ENCODE measurements around the gene CCND1. TPM values are rescaled to one million over a fixed set of nuclear protein-coding genes. Genes with fewer than 3 reads are reported as not detected.

Gene CCND1
- total RNA-seq, 1 experiment from 2014 or later, result 331 TPM

GRCh38 chr11:69643646-69644045, 2.7 kb downstream of the CCND1 start:
- peaks cover 13% of the 10 kb centered on the region for H3K4me1 Mint-ChIP-seq (ENCODE audit: low read depth, unreplicated experiment)
- Histone ChIP-seq H3K4me3 (ENCODE audit: low read depth, low read length) (peak overlapping the region; percentile 9; the same call in 1 of the 2 replicates), H3K27me3 (replicated peaks; ENCODE audit: control insufficient read depth, insufficient read depth, low read length) (no peaks in the 10 kb centered on the region), H3K36me3 (ENCODE audit: control insufficient read depth, insufficient read depth, low read length) (peaks cover 12% of the 10 kb centered on the region), H3K4me1 (peaks cover 10% of the 10 kb centered on the region), H3K9me3 (no peaks in the 10 kb centered on the region)
- H3K4me3 Mint-ChIP-seq (ENCODE audit: unreplicated experiment), result peak overlapping the region; percentile 96
- BruUV-seq (replicated peaks), result no TSS peak
- CTCF ChIA-PET, result interaction anchor here (0.8 to 1.6 kb wide), 8 partner anchors 27 to 542 kb away, joined by 3 to 9 read pairs (median 3); a partner anchor contains a TSS
- intact Hi-C loops (cut with micrococcal nuclease; ENCODE audit: unreplicated experiment), result loop anchor here (1.0 kb wide), 4 partner anchors 206 to 542 kb away; no protein-coding TSS in a partner anchor
- H3K27me3 Mint-ChIP-seq (ENCODE audit: insufficient read depth, unreplicated experiment), result no peaks in the 10 kb centered on the region
- peaks cover 87% of the 10 kb centered on the region for H3K36me3 Mint-ChIP-seq (ENCODE audit: insufficient read depth, unreplicated experiment)
- peak overlapping the region; percentile 45 for H3K27ac Mint-ChIP-seq (ENCODE audit: unreplicated experiment)
- TF ChIP-seq CTCF (IDR thresholded peaks at IDR 0.05; ENCODE audit: insufficient read depth in 1 of 2, low read depth in 1 of 2, low read length in 1 of 2, severe bottlenecking in 1 of 2, unreplicated experiment in 1 of 2), result no peak
- peak in 1 of 2 experiments; percentile 44 for DNase-seq
- no peaks in the 10 kb centered on the region for H3K9me3 Mint-ChIP-seq (ENCODE audit: unreplicated experiment)
- POLR2A ChIA-PET, result interaction anchor here (1.4 kb wide), 1 partner anchor 355 kb away, joined by 3 read pairs; no protein-coding TSS in a partner anchor

DNA sequence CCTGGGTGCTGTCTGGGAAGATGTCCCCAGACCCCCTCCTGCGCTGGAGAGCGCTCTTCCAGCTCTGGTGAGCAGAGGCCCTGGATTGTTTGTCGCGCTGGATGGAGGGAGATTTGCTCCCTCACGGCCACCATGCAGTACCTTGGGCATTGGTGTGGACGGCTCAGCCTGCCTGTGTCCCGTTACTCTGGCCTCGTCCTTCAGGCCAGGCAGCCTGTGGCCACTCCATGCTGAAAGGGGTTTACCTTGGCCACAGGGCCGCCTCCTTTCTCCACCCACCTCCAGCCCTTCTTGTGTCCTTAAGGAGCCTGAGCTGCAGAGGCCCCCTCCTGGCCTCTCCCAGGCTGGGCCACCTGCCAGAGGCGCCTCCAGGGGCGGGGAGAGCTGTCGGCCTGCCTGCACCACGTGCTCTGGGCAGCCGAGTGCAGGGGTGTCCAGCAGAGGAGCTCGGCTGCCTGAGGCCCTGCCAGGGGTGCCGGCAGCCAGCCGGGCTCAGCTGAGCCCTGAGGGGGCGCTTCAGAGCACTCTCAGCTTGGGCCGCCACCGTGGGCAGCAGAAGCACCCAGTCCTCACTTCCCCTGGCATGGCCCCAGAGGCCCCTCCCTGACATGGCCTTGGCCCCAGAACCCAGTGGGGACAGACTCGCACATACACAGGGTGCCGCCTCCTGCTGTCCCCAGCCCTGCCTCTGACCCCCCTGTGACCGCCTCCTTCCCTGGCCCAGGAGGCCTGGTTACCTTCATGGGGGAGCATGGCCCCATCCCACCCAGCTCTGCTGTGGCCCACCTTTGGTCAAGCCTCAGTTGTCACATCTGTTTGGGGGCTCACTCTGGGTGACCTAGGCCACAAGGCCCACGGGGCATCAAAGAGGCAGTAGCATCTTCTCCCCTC, 3.4 kb downstream of the CCND1 start:
- no peak for TF ChIP-seq CTCF (IDR thresholded peaks at IDR 0.05; ENCODE audit: insufficient read depth in 1 of 2, low read depth in 1 of 2, low read length in 1 of 2, severe bottlenecking in 1 of 2, unreplicated experiment in 1 of 2)
- H3K4me3 Mint-ChIP-seq (ENCODE audit: unreplicated experiment), result peak overlapping the region; percentile 96
- Histone ChIP-seq H3K9me3 (no peaks in the 10 kb centered on the region), H3K36me3 (ENCODE audit: control insufficient read depth, insufficient read depth, low read length) (peaks cover 12% of the 10 kb centered on the region), H3K4me3 (ENCODE audit: low read depth, low read length) (no peak overlapping the region), H3K27me3 (replicated peaks; ENCODE audit: control insufficient read depth, insufficient read depth, low read length) (no peaks in the 10 kb centered on the region), H3K4me1 (peaks cover 10% of the 10 kb centered on the region)
- peak overlapping the region; percentile 45 for H3K27ac Mint-ChIP-seq (ENCODE audit: unreplicated experiment)
- H3K36me3 Mint-ChIP-seq (ENCODE audit: insufficient read depth, unreplicated experiment), result peaks cover 87% of the 10 kb centered on the region
- intact Hi-C loops (cut with micrococcal nuclease; ENCODE audit: unreplicated experiment), result no loop called here
- no TSS peak for BruUV-seq (replicated peaks)
- peak; percentile 51 to 64 for DNase-seq
- ChIA-PET POLR2A (interaction anchor here (1.4 kb wide), 1 partner anchor 356 kb away, joined by 3 read pairs; no protein-coding TSS in a partner anchor), CTCF (interaction anchor here (0.6 to 1.6 kb wide), 5 partner anchors 11 to 207 kb away, joined by 3 to 5 read pairs (median 3); a partner anchor contains a TSS)
- H3K27me3 Mint-ChIP-seq (ENCODE audit: insufficient read depth, unreplicated experiment), result no peaks in the 10 kb centered on the region
- peaks cover 13% of the 10 kb centered on the region for H3K4me1 Mint-ChIP-seq (ENCODE audit: low read depth, unreplicated experiment)
- no peaks in the 10 kb centered on the region for H3K9me3 Mint-ChIP-seq (ENCODE audit: unreplicated experiment)

GRCh38 chr11:69644962-69645675, 4.2 kb downstream of the CCND1 start:
- Histone ChIP-seq H3K9me3 (no peaks in the 10 kb centered on the region), H3K4me1 (peaks cover 10% of the 10 kb centered on the region), H3K36me3 (ENCODE audit: control insufficient read depth, insufficient read depth, low read length) (peaks cover 12% of the 10 kb centered on the region), H3K4me3 (ENCODE audit: low read depth, low read length) (no peak overlapping the region), H3K27me3 (replicated peaks; ENCODE audit: control insufficient read depth, insufficient read depth, low read length) (no peaks in the 10 kb centered on the region)
- Mint-ChIP-seq H3K4me1 (ENCODE audit: low read depth, unreplicated experiment) (peaks cover 12% of the 10 kb centered on the region), H3K4me3 (ENCODE audit: unreplicated experiment) (no peak overlapping the region), H3K36me3 (ENCODE audit: insufficient read depth, unreplicated experiment) (peaks cover 87% of the 10 kb centered on the region), H3K9me3 (ENCODE audit: unreplicated experiment) (no peaks in the 10 kb centered on the region), H3K27me3 (ENCODE audit: insufficient read depth, unreplicated experiment) (no peaks in the 10 kb centered on the region), H3K27ac (ENCODE audit: unreplicated experiment) (peak overlapping the region; percentile 75)
- DNase-seq, result peak; percentile 38 to 48
- CTCF ChIA-PET, result interaction anchor here (0.6 kb wide), 2 partner anchors 10 to 148 kb away, joined by 3 to 5 read pairs; no protein-coding TSS in a partner anchor
- no peak for TF ChIP-seq CTCF (IDR thresholded peaks at IDR 0.05; ENCODE audit: insufficient read depth in 1 of 2, low read depth in 1 of 2, low read length in 1 of 2, severe bottlenecking in 1 of 2, unreplicated experiment in 1 of 2)
- POLR2A ChIA-PET, result interaction anchor here (1.1 kb wide), 1 partner anchor 30 kb away, joined by 3 read pairs; the partner anchor contains the start of gene LTO1
- no TSS peak for BruUV-seq (replicated peaks)
- intact Hi-C loops (cut with micrococcal nuclease; ENCODE audit: unreplicated experiment), result no loop called here
